HCT116 (cell line): ENCODE data around the gene COMMD10. TPM values are rescaled to one million over a fixed set of nuclear protein-coding genes. Genes with fewer than 3 reads are reported as not detected.

Experiments
- ATAC-seq: fragments of 200-7000 bp; cut with Tn5 transposase; 2 replicates; pipeline ENCODE4 v1.9.1; 2020; ENCODE audit warnings: mild to moderate bottlenecking, moderate library complexity
- BruUV-seq: library from RNA; stranded (reverse); fragments of 400-500 nt; replicated peaks from 2 replicates; lab custom pipeline; 2021; lab: Mats Ljungman, UMichigan
- CTCF ChIA-PET: fragments of 300-600 bp; sonication (Branson Sonifier 250); formaldehyde crosslinking; loops from one replicate; lab custom pipeline; 2021; ENCODE audit warnings: antibody characterized with exemption; lab: Charles Lee
- POLR2A ChIA-PET: fragments of 300-600, 350-600 bp; sonication (Branson Sonifier 250); formaldehyde crosslinking; loops from one replicate; lab custom pipeline; 2021; ENCODE audit warnings: antibody characterized with exemption; lab: Charles Lee
- RAD21 ChIA-PET, 2 experiments: fragments of 300-600 bp; sonication (Branson Sonifier 250); formaldehyde crosslinking; loops; one replicate each; lab custom pipeline; 2023; ENCODE audit warnings: low total read pairs in 2 of 2; ENCODE audit not compliant: uncharacterized antibody in 2 of 2, unreplicated experiment in 2 of 2, low non-redundant PET in 1 of 2; lab: Charles Lee
- DNase-seq: peaks from one replicate; pipeline ENCODE4 v3.0.0-alpha.2; 2010; ENCODE audit warnings: low read depth, low spot score
- H2AFZ ChIP-seq: fragments of 200-600 bp; shearing (Covaris generic), sonication (generic); 2 replicates; pipeline ENCODE4 v1.6.1; 2017; ENCODE audit warnings: low read depth, mixed run types, mixed read lengths, antibody characterized with exemption, low read length; ENCODE audit not compliant: poor library complexity, severe bottlenecking
- H3K27ac ChIP-seq: 2 replicates; pipeline ENCODE4 v1.5.1; 2012; ENCODE audit warnings: low read depth, low read length
- H3K27me3 ChIP-seq: fragments of 200-600 bp; sonication (generic); 2 replicates; pipeline ENCODE4 v1.6.1; 2016; ENCODE audit warnings: mixed run types, low read length, mixed read lengths; ENCODE audit not compliant: insufficient read depth
- H3K36me3 ChIP-seq, 2 experiments: fragments of 200-500 bp in 1 of 2; fragments of 200-600 bp in 1 of 2; sonication (Bioruptor generic) in 1 of 2; sonication (generic) in 1 of 2; 2 replicates each; pipeline versions ENCODE4 v1.5.1 to v1.6.1; 2014 to 2016; ENCODE audit warnings: low read length in 2 of 2, inconsistent platforms in 1 of 2, mixed read lengths in 1 of 2, mixed run types in 1 of 2; ENCODE audit not compliant: insufficient read depth in 2 of 2, control insufficient read depth in 1 of 2
- H3K4me1 ChIP-seq, 2 experiments: fragments of 200-600 bp in 1 of 2; sonication (generic) in 1 of 2; 2 replicates each; pipeline versions ENCODE4 v1.5.1 to v1.6.1; 2012 to 2017; ENCODE audit warnings: low read length in 2 of 2, inconsistent platforms in 1 of 2, mild to moderate bottlenecking in 1 of 2, mixed read lengths in 1 of 2, mixed run types in 1 of 2, moderate library complexity in 1 of 2; ENCODE audit not compliant: insufficient read depth in 2 of 2, control insufficient read depth in 1 of 2
- H3K4me2 ChIP-seq: fragments of 200-600 bp; sonication (generic); 2 replicates; pipeline ENCODE4 v1.6.1; 2017; ENCODE audit warnings: mixed run types, low read length, mixed read lengths
- H3K4me3 ChIP-seq, 2 experiments: fragments of 200-600 bp in 1 of 2; sonication (generic) in 1 of 2; replicated peaks in 1 of 2; 2 replicates each; pipeline ENCODE4 v1.5.1; 2011 to 2016; ENCODE audit warnings: low read length in 2 of 2, control low read depth in 1 of 2, low read depth in 1 of 2, mild to moderate bottlenecking in 1 of 2, mixed read lengths in 1 of 2, mixed run types in 1 of 2
- H3K79me2 ChIP-seq: fragments of 200-600 bp; sonication (generic); 2 replicates; pipeline ENCODE4 v1.6.1; 2017; ENCODE audit warnings: mild to moderate bottlenecking, mixed run types, low read length, moderate library complexity, mixed read lengths; ENCODE audit not compliant: insufficient read depth
- H3K9ac ChIP-seq: fragments of 200-600 bp; sonication (generic); 2 replicates; pipeline ENCODE4 v1.6.1; 2016; ENCODE audit warnings: low read length, mixed read lengths
- H3K9me2 ChIP-seq: fragments of 200-600 bp; sonication (generic), shearing (Covaris generic); 2 replicates; pipeline ENCODE4 v1.6.1; 2017; ENCODE audit warnings: mixed run types, mild to moderate bottlenecking, moderate library complexity; ENCODE audit not compliant: insufficient read depth
- H3K9me3 ChIP-seq, 2 experiments: fragments of 200-500 bp in 1 of 2; fragments of 200-600 bp in 1 of 2; sonication (Bioruptor generic) in 1 of 2; sonication (generic) in 1 of 2; 2 replicates each; pipeline ENCODE4 v1.6.1; 2014 to 2017; ENCODE audit warnings: low read length in 2 of 2, mixed read lengths in 2 of 2, inconsistent platforms in 1 of 2, low read depth in 1 of 2, mild to moderate bottlenecking in 1 of 2, mixed run types in 1 of 2, moderate library complexity in 1 of 2; ENCODE audit not compliant: control insufficient read depth in 1 of 2, insufficient read depth in 1 of 2
- H4K20me1 ChIP-seq: fragments of 200-600 bp; sonication (generic), shearing (Covaris generic); 2 replicates; pipeline ENCODE4 v1.6.1; 2017; ENCODE audit warnings: mixed run types, mild to moderate bottlenecking, moderate library complexity; ENCODE audit not compliant: insufficient read depth
- CBX3 ChIP-seq: IDR thresholded peaks from 2 replicates; pipeline ENCODE4 v1.6.1; 2012; ENCODE audit warnings: low read depth
- CTCF ChIP-seq, 3 experiments: fragments of 200-600 bp in 1 of 3; sonication (generic) in 1 of 3; IDR thresholded peaks in 2 of 3; conservative IDR thresholded peaks in 1 of 3; 2 replicates each; pipeline ENCODE4 v1.5.1; 2012 to 2017; ENCODE audit warnings: low read depth in 2 of 3, low read length in 2 of 3, antibody characterized with exemption in 1 of 3, borderline replicate concordance in 1 of 3, control low read depth in 1 of 3, mild to moderate bottlenecking in 1 of 3, mixed read lengths in 1 of 3, mixed run types in 1 of 3, moderate library complexity in 1 of 3; ENCODE audit not compliant: insufficient read depth in 1 of 3
- EGR1 ChIP-seq: IDR thresholded peaks from 2 replicates; pipeline ENCODE4 v1.6.1; 2012; ENCODE audit warnings: low read depth
- FOSL1 ChIP-seq: IDR thresholded peaks from 2 replicates; pipeline ENCODE4 v1.6.1; 2012; ENCODE audit warnings: low read depth
- RAD21 ChIP-seq: IDR thresholded peaks from 2 replicates; pipeline ENCODE4 v1.6.1; 2012; ENCODE audit warnings: low read depth, mild to moderate bottlenecking
- REST ChIP-seq: IDR thresholded peaks from 2 replicates; pipeline ENCODE4 v1.6.1; 2012; ENCODE audit warnings: low read depth
- SIN3A ChIP-seq: IDR thresholded peaks from 2 replicates; pipeline ENCODE4 v1.6.1; 2012; ENCODE audit warnings: low read depth
- SRF ChIP-seq: IDR thresholded peaks from 2 replicates; pipeline ENCODE4 v1.6.1; 2012; ENCODE audit warnings: low read depth
- YY1 ChIP-seq: IDR thresholded peaks from 2 replicates; pipeline ENCODE4 v1.6.1; 2011; ENCODE audit warnings: low read length, low read depth, moderate library complexity, mild to moderate bottlenecking; ENCODE audit not compliant: insufficient replicate concordance; ENCODE audit errors: extremely low read depth
- ZFX ChIP-seq: fragments of 450-650 bp; IDR thresholded peaks from 2 replicates; pipeline ENCODE4 v1.6.1; 2017
- ZNF274 ChIP-seq: fragments of 200-500 bp; sonication (Bioruptor generic); IDR thresholded peaks from 2 replicates; pipeline ENCODE4 v1.6.1; 2014; ENCODE audit warnings: mild to moderate bottlenecking, low read depth, low read length, inconsistent platforms
- intact Hi-C: fragments of 100-400 bp; cut with micrococcal nuclease; formaldehyde crosslinking; loops from 2 replicates; pipeline ENCODE4 v1.10.0; 2022
- total RNA-seq: library from RNA; stranded (reverse); gene quantifications from one replicate; pipeline ENCODE4 v1.2.1, GENCODE V29; 2021; ENCODE audit not compliant: unreplicated experiment

The COMMD10 gene
- total RNA-seq, 1 experiment from 2014 or later = 35.3 TPM

- BruUV-seq = no TSS peak
- Histone ChIP-seq H3K36me3 (no peaks in the 10 kb centered on the region), H3K9ac (no peak overlapping the region), H3K4me2 (no peak overlapping the region), H3K9me2 (no peaks in the 10 kb centered on the region), H3K27me3 (no peaks in the 10 kb centered on the region), H2AFZ (no peak overlapping the region), H3K27ac (no peak overlapping the region), H3K4me1 (no peaks in the 10 kb centered on the region), H3K9me3 (no peaks in the 10 kb centered on the region), H3K4me3 (no peak overlapping the region), H4K20me1 (no peaks in the 10 kb centered on the region), H3K79me2 (peaks cover 4% of the 10 kb centered on the region; the same call in 1 of the 2 replicates)
- ATAC-seq = peak; percentile 66
- ChIA-PET RAD21 (no interaction called here), CTCF (no interaction called here), POLR2A (no interaction called here)
- intact Hi-C loops = loop anchor here (2.0 to 5.0 kb wide), 2 partner anchors 419 to 810 kb away; no protein-coding TSS in a partner anchor
- peak; percentile 41 for DNase-seq
- TF ChIP-seq CTCF (IDR thresholded peaks at IDR 0.05 in 2 of 3, conservative IDR thresholded peaks at IDR 0.05 in 1 of 3; ENCODE audit: borderline replicate concordance in 1 of 3, insufficient read depth in 1 of 3, low read depth in 2 of 3, low read length in 2 of 3) (peak; percentile 44 to 84 (median 68); a peak in 5 of 6 replicates), SRF (no peak), CBX3 (no peak), ZNF274 (no peak), YY1 (no peak), SIN3A (no peak), RAD21 (peak; percentile 82), EGR1 (no peak), FOSL1 (no peak), ZFX (no peak), REST (no peak)
Measured at GRCh38 chr5:116137544-116138378, 52.9 kb downstream of the COMMD10 start.
